HG02798 (cell line): Measurements from ENCODE around the gene FRMD4B.
A peak's percentile ranks its signal among the peaks of the same experiment; 100 is the strongest.
"Not testable (repeated sequence)": the region's sequence is repeated elsewhere in the genome, so short reads cannot be mapped to it uniquely, and the experiment has no call there.

Experiments
- ATAC-seq: cut with Tn5 transposase; IDR thresholded peaks from one replicate; pipeline ENCODE4 v1.9.1; 2021; ENCODE audit warnings: mild to moderate bottlenecking; ENCODE audit not compliant: unreplicated experiment, poor library complexity

The FRMD4B gene

GRCh38 chr3:69252141-69252540, 133.7 kb downstream of the FRMD4B start:
- no peak for ATAC-seq

- no peak for ATAC-seq
Measured at GRCh38 chr3:69251078-69251805, 134.6 kb downstream of the FRMD4B start.

GRCh38 chr3:69250014-69250413, 135.9 kb downstream of the FRMD4B start:
- no peak for ATAC-seq

- ATAC-seq, result no peak
Measured at GRCh38 chr3:69249001-69249400, 136.9 kb downstream of the FRMD4B start.

- no peak for ATAC-seq
Measured at GRCh38 chr3:69248436-69248835, 137.5 kb downstream of the FRMD4B start.

GRCh38 chr3:69246612-69247011, 139.3 kb downstream of the FRMD4B start:
- ATAC-seq, result no peak

GRCh38 chr3:69244039-69244438, 141.8 kb downstream of the FRMD4B start:
- ATAC-seq, result no peak

- no peak for ATAC-seq
Measured at GRCh38 chr3:69241769-69242168, 144.1 kb downstream of the FRMD4B start.

GRCh38 chr3:69240651-69241568, 145.0 kb downstream of the FRMD4B start:
- ATAC-seq, result peak; percentile 78

GRCh38 chr3:69239063-69239462, 146.8 kb downstream of the FRMD4B start:
- no peak for ATAC-seq

GRCh38 chr3:69236812-69237707, 148.8 kb downstream of the FRMD4B start:
- no peak for ATAC-seq

- no peak for ATAC-seq
Measured at GRCh38 chr3:69235882-69236281, 150.0 kb downstream of the FRMD4B start.

GRCh38 chr3:69235227-69235626, 150.7 kb downstream of the FRMD4B start:
- ATAC-seq, result not testable (repeated sequence)

- ATAC-seq, result no peak
Measured at GRCh38 chr3:69232482-69232881, 153.4 kb downstream of the FRMD4B start.

- ATAC-seq, result no peak
Measured at GRCh38 chr3:69231929-69232440, 153.9 kb downstream of the FRMD4B start.

- no peak for ATAC-seq
Measured at GRCh38 chr3:69226071-69226470, 159.8 kb downstream of the FRMD4B start.

GRCh38 chr3:69219101-69219708, 166.7 kb downstream of the FRMD4B start:
- ATAC-seq, result no peak

- ATAC-seq, result no peak
Measured at GRCh38 chr3:69218079-69218478, 167.8 kb downstream of the FRMD4B start.

GRCh38 chr3:69216981-69217380, 168.9 kb downstream of the FRMD4B start:
- ATAC-seq, result no peak

- ATAC-seq, result no peak
Measured at GRCh38 chr3:69214241-69214640, 171.6 kb downstream of the FRMD4B start.
